SK-N-SH (cell line): Measurements from ENCODE around the gene FAM120A.

ENCODE experiments used
- JUND ChIP-seq: IDR thresholded peaks from 2 replicates; pipeline ENCODE4 v1.4.0; 2012
- POLR2AphosphoS5 ChIP-seq: IDR thresholded peaks from 2 replicates; pipeline ENCODE4 v1.6.1; 2012; ENCODE audit warnings: low read depth, low read length
- RFX5 ChIP-seq: IDR thresholded peaks from 2 replicates; pipeline ENCODE4 v1.6.1; 2012; ENCODE audit warnings: mild to moderate bottlenecking, improper control_type of control experiment, low read length

- TF ChIP-seq RFX5 (no peak), JUND (no peak), POLR2AphosphoS5 (no peak)
Observed at GRCh38 chr9:93467062-93467416, 15.6 kb downstream of the FAM120A start.
